GM12878 (cell line): Measurements from ENCODE around the gene CD101. TPM values are rescaled to one million over a fixed set of nuclear protein-coding genes. Genes with fewer than 3 reads are reported as not detected.

Experiments used
- MEF2B ChIP-seq: fragments of 450-650 bp; IDR thresholded peaks from 2 replicates; pipeline ENCODE4 v1.6.1; 2018; ENCODE audit warnings: mild to moderate bottlenecking, moderate library complexity; ENCODE audit not compliant: partially characterized antibody, poor library complexity, severe bottlenecking
- ZNF217 ChIP-seq: fragments of 450-650 bp; IDR thresholded peaks from 2 replicates; pipeline ENCODE4 v1.6.1; 2017; ENCODE audit warnings: antibody characterized with exemption, mild to moderate bottlenecking
- polyA plus RNA-seq, 11 experiments: library from polyadenylated mRNA; depleted of rRNA in 4 of 11; unstranded in 6 of 11; stranded (reverse) in 5 of 11; fragments of >200 nt; fragmentation: Nextera tagmentation in 4 of 11; fragmentation: Illumina TruSeq in 1 of 11; extraction: Ambion mirVana in 4 of 11; extraction: Trizol in 1 of 11; gene quantifications; 1 replicate in 1 of 11; 2 replicates in 10 of 11; pipeline versions ENCODE4 v1.2.1 to v1.2.3, GENCODE V29; 2011 to 2016; ENCODE audit warnings: inconsistent platforms in 2 of 11, missing spikeins in 2 of 11, low read depth in 1 of 11
- total RNA-seq, 4 experiments: library from RNA; depleted of rRNA in 3 of 4; stranded (reverse); fragments of >200 nt in 3 of 4; fragmentation: Illumina TruSeq in 1 of 4; extraction: Trizol in 1 of 4; gene quantifications; 2 replicates each; pipeline versions ENCODE4 v1.2.1 to v1.2.3, GENCODE V29; 2013 to 2021
- TF ChIP-seq, protein P1 (sequence below): IDR thresholded peaks from 2 replicates; pipeline ENCODE4 v1.6.1; 2012; ENCODE audit warnings: mild to moderate bottlenecking, low read depth, low read length
- TF ChIP-seq, protein P2 (sequence below): fragments of 450-650 bp; formaldehyde crosslinking; IDR thresholded peaks from 2 replicates; pipeline ENCODE4 v1.5.0; 2022; ENCODE audit warnings: mild to moderate bottlenecking, missing genetic modification characterization

Gene CD101
- total and polyA plus RNA-seq, 10 of the 15 experiments (the other 5 are each of a cell fraction or from before 2014, with no cell fraction given) = 0.56 to 7.9 (median 2.9) TPM

DNA sequence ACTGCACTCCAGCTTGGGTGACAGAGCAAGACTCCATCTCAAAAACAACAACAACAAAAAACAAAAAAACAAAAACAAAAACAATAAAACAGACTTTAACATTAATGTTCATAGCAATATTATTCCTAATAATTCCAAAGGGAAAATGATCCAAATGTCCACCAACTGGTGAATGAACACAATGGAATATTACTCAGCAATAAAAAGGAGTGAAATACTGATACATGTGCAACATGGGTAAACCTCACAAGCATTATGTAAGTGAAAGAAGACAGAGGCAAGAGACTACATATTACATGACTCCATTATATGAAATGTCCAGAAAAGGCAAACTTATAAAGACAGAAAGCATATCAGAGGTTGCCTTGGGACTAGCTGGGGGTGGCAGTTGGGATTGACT is 52.5 kb downstream of the CD101 start (continued):
- TF ChIP-seq, protein P1, sequence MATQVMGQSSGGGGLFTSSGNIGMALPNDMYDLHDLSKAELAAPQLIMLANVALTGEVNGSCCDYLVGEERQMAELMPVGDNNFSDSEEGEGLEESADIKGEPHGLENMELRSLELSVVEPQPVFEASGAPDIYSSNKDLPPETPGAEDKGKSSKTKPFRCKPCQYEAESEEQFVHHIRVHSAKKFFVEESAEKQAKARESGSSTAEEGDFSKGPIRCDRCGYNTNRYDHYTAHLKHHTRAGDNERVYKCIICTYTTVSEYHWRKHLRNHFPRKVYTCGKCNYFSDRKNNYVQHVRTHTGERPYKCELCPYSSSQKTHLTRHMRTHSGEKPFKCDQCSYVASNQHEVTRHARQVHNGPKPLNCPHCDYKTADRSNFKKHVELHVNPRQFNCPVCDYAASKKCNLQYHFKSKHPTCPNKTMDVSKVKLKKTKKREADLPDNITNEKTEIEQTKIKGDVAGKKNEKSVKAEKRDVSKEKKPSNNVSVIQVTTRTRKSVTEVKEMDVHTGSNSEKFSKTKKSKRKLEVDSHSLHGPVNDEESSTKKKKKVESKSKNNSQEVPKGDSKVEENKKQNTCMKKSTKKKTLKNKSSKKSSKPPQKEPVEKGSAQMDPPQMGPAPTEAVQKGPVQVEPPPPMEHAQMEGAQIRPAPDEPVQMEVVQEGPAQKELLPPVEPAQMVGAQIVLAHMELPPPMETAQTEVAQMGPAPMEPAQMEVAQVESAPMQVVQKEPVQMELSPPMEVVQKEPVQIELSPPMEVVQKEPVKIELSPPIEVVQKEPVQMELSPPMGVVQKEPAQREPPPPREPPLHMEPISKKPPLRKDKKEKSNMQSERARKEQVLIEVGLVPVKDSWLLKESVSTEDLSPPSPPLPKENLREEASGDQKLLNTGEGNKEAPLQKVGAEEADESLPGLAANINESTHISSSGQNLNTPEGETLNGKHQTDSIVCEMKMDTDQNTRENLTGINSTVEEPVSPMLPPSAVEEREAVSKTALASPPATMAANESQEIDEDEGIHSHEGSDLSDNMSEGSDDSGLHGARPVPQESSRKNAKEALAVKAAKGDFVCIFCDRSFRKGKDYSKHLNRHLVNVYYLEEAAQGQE = no peak
- no peak for TF ChIP-seq MEF2B
- no peak for TF ChIP-seq ZNF217
- TF ChIP-seq, protein P2, sequence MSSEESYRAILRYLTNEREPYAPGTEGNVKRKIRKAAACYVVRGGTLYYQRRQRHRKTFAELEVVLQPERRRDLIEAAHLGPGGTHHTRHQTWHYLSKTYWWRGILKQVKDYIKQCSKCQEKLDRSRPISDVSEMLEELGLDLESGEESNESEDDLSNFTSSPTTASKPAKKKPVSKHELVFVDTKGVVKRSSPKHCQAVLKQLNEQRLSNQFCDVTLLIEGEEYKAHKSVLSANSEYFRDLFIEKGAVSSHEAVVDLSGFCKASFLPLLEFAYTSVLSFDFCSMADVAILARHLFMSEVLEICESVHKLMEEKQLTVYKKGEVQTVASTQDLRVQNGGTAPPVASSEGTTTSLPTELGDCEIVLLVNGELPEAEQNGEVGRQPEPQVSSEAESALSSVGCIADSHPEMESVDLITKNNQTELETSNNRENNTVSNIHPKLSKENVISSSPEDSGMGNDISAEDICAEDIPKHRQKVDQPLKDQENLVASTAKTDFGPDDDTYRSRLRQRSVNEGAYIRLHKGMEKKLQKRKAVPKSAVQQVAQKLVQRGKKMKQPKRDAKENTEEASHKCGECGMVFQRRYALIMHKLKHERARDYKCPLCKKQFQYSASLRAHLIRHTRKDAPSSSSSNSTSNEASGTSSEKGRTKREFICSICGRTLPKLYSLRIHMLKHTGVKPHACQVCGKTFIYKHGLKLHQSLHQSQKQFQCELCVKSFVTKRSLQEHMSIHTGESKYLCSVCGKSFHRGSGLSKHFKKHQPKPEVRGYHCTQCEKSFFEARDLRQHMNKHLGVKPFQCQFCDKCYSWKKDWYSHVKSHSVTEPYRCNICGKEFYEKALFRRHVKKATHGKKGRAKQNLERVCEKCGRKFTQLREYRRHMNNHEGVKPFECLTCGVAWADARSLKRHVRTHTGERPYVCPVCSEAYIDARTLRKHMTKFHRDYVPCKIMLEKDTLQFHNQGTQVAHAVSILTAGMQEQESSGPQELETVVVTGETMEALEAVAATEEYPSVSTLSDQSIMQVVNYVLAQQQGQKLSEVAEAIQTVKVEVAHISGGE (CRISPR knock-in tag) = no peak
